Kidney (tissue), 14 donors: Measurements from ENCODE around the gene MORN3. TPM values are rescaled to one million over a fixed set of nuclear protein-coding genes. Genes with fewer than 3 reads are reported as not detected.
"Not testable (repeated sequence)": the region's sequence is repeated elsewhere in the genome, so short reads cannot be mapped to it uniquely, and the experiment has no call there.

Experiments
- DNase-seq, 5 donors: peaks; one replicate each; pipeline ENCODE4 v3.0.0-alpha.2; 2013 to 2020
- FAIRE-seq: peaks from 2 replicates; lab custom pipeline; 2012; peaks lifted over from hg19 to GRCh38; lab: Jason Lieb, UNC
- H3K27ac ChIP-seq, 2 donors: one replicate each; pipeline ENCODE4 v1.7.0; 2013; ENCODE audit warnings: low read depth in 2 of 2, low read length in 2 of 2, inconsistent platforms in 1 of 2
- H3K27me3 ChIP-seq: one replicate; pipeline ENCODE4 v1.7.1; 2013; ENCODE audit warnings: low read length, inconsistent platforms; ENCODE audit not compliant: control insufficient read depth, insufficient read depth
- H3K36me3 ChIP-seq, 3 donors: one replicate each; pipeline versions ENCODE4 v1.7.0 to v1.7.1; 2013; ENCODE audit warnings: low read length in 3 of 3, control low read depth in 1 of 3, inconsistent platforms in 1 of 3; ENCODE audit not compliant: insufficient read depth in 3 of 3, control insufficient read depth in 2 of 3
- H3K4me1 ChIP-seq, 3 donors: one replicate each; pipeline versions ENCODE4 v1.7.0 to v1.7.1; 2013; ENCODE audit warnings: low read length in 3 of 3, inconsistent platforms in 1 of 3, low read depth in 1 of 3; ENCODE audit not compliant: control insufficient read depth in 2 of 3, insufficient read depth in 2 of 3
- H3K4me3 ChIP-seq, 3 donors: one replicate each; pipeline versions ENCODE4 v1.7.0 to v1.8.1; 2013; ENCODE audit warnings: low read length in 3 of 3, control low read depth in 1 of 3, inconsistent platforms in 1 of 3
- H3K9ac ChIP-seq, 3 donors: one replicate each; pipeline versions ENCODE4 v1.7.0 to v1.7.1; 2013; ENCODE audit warnings: low read length in 3 of 3, control low read depth in 1 of 3, inconsistent platforms in 1 of 3
- H3K9me3 ChIP-seq, 3 donors: one replicate each; pipeline versions ENCODE4 v1.7.0 to v1.7.1; 2013; ENCODE audit warnings: low read length in 3 of 3, control low read depth in 1 of 3, inconsistent platforms in 1 of 3; ENCODE audit not compliant: control insufficient read depth in 2 of 3, insufficient read depth in 1 of 3
- intact Hi-C: fragments of 100-400 bp; cut with DNase I; formaldehyde crosslinking; loops from one replicate; pipeline ENCODE4 v1.11.1; 2022
- polyA plus RNA-seq: library from polyadenylated mRNA; stranded (reverse); fragments of 350-450 nt; fragmentation: Illumina TruSeq; extraction: RNeasy Lipid Tissue Mini Kit (QIAGEN cat#74804); gene quantifications from one replicate; pipeline ENCODE4 v1.2.3, GENCODE V29; 2014; ENCODE audit warnings: low read depth, low replicate concordance; ENCODE audit not compliant: insufficient read depth
- total RNA-seq: library from RNA; stranded (reverse); fragmentation: NEBNext Ultra II Directional; extraction: Animal tissue kit (Norgen Biotek cat#: 25700); gene quantifications from one replicate; pipeline ENCODE4 v1.2.1, GENCODE V29; 2021
- TF ChIP-seq, protein P1 (sequence below): IDR thresholded peaks from 3 replicates; pipeline ENCODE4 v1.5.1; 2012; ENCODE audit warnings: mild to moderate bottlenecking, moderate library complexity, borderline replicate concordance; ENCODE audit not compliant: insufficient read depth; ENCODE audit errors: extremely low read depth
- donor health status: control.
- donor health status: control.
- donor health status: control.
- donor health status: control.
- donor health status: control.
- donor health status: DM: yes; HTN: yes; CAD: no.
- donor health status: Normal renal cell carcinoma (clear cell type).

Gene MORN3
- total and polyA plus RNA-seq, 2 donors from 2014 or later = 1.5 to 1.9 TPM

DNA sequence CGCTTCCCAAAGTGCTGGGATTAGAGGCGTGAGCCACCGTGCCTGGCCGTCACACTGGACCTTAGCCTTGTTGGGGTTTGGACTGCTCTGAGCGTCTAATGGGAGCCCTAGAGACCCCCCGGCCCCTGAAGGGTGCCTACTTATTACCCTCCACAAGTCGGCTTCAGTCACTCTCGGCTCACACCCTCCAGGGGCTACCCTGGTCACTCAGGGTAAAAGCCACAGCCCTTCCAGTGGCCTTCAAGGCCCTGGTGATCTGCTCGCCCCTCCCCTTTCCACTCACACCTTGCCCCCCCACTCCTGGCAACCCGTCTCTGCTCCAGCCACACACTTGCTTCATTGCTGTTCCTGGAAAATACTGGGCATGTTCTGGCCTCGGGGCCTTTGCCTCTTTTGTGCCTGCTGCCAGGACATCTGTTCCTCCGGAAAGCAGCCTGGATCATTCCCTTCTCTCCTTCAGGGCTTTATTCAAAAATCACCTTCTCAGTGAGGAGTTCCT is 3.6 kb upstream of the MORN3 start:
- peak overlapping the region in 1 of 2 donors; percentile 77 for H3K27ac ChIP-seq
- intact Hi-C loops = loop anchor here (10.0 kb wide), 1 partner anchor 118 kb away; no protein-coding TSS in a partner anchor
- TF ChIP-seq, protein P1, sequence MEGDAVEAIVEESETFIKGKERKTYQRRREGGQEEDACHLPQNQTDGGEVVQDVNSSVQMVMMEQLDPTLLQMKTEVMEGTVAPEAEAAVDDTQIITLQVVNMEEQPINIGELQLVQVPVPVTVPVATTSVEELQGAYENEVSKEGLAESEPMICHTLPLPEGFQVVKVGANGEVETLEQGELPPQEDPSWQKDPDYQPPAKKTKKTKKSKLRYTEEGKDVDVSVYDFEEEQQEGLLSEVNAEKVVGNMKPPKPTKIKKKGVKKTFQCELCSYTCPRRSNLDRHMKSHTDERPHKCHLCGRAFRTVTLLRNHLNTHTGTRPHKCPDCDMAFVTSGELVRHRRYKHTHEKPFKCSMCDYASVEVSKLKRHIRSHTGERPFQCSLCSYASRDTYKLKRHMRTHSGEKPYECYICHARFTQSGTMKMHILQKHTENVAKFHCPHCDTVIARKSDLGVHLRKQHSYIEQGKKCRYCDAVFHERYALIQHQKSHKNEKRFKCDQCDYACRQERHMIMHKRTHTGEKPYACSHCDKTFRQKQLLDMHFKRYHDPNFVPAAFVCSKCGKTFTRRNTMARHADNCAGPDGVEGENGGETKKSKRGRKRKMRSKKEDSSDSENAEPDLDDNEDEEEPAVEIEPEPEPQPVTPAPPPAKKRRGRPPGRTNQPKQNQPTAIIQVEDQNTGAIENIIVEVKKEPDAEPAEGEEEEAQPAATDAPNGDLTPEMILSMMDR = no peak

DNA sequence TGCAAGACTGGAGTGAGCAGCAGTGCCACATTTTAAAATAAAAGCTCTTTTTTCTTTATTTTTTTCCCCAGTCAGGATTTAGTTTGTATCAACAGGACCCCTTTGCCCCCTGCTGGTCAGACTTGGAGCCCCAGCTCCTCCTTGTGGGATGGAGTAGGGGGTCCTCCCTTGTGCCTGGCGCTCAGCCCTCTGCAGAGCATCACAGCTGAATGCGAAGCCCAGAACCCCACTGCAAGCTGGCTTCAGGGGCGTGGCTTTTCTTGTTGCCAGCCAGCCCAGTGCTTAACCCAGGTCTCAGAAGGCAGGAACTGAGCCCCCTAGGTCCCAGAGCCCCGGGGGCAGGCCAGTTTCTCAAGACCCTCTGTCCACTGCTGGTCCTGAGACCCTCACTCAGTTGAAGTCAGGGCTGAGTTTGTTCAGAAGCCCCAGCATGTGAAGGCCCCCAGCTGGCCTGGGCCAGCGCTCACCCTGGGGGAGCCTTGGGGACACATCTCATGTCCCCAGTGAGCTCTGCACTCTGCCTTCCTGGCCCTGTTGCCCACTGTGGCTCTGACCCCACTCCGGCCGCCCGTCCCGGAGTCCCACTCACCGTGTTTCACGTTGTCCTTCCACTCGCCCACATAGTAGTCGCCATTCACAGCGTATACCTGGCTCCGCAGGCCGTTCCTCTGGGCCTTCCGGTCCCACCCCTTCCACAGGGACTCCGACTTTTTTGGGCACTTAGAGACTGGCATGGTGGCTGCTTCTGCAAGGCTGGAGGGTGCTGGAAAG is 519 bp downstream of the MORN3 start:
- TF ChIP-seq, protein P1 = peak; percentile 43
- no peaks in the 10 kb centered on the region for H3K36me3 ChIP-seq
- no peak overlapping the region for H3K27ac ChIP-seq
- no peak overlapping the region for H3K9ac ChIP-seq
- intact Hi-C loops = no loop called here
- FAIRE-seq = no peak
- peaks cover 0 to 5% (median 0%) of the 10 kb centered on the region in 3 donors for H3K4me1 ChIP-seq
- no peak overlapping the region for H3K4me3 ChIP-seq
- no peaks in the 10 kb centered on the region for H3K27me3 ChIP-seq
- DNase-seq = peak in 4 of 5 donors; percentile 63 to 82 (median 77)
- H3K9me3 ChIP-seq = no peaks in the 10 kb centered on the region

More for the DNA sequence above, 3.6 kb upstream of the MORN3 start:
- H3K9me3 ChIP-seq = no peaks in the 10 kb centered on the region
- no peaks in the 10 kb centered on the region for H3K36me3 ChIP-seq
- H3K4me1 ChIP-seq = peaks cover 0 to 5% (median 0%) of the 10 kb centered on the region in 3 donors
- peak; percentile 26 to 78 (median 35) for DNase-seq
- no peaks in the 10 kb centered on the region for H3K27me3 ChIP-seq
- peak overlapping the region in 1 of 3 donors; percentile 61 for H3K9ac ChIP-seq
- H3K4me3 ChIP-seq = peak overlapping the region in 2 of 3 donors; percentile 56 to 65
- no peak for FAIRE-seq

DNA sequence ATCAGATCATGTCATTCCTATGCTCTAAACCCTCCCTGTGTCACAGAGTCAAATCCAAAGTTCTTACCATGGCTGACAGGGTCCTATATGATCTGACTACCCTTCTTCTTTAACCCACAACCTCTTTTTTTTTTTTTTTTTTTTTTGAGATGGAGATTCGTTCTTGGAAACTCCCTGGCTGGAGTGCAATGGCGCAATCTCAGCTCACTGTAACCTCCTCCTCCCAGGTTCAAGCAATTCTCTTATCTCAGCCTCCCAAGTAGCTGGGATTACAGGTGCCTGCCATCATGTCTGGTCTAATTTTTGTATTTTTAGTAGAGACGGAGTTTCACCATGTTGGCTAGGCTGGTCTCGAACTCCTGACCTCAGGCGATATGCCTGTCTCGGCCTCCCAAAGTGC is 2.6 kb downstream of the MORN3 start:
- not testable (repeated sequence) for H3K4me1 ChIP-seq

DNA sequence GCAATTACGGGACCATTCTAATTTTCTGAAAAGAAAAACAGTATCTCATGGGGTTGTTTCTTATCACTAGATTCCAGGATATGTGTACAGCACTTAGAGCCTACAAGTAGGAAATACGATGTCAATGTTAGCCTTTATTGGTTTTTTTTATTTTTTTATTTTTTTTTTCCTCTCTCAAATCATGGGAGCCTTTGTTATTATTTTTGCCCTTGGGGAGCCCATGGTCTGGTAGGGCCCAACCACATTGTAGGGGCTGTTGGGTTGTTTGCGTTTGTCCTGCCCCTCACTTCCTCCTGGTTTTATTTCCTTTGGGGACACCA is 5.9 kb downstream of the MORN3 start:
- FAIRE-seq (no peak), DNase-seq (no peak)
- no peak overlapping the region for H3K9ac ChIP-seq
- no peak overlapping the region for H3K27ac ChIP-seq
- no peaks in the 10 kb centered on the region for H3K4me1 ChIP-seq
- no peaks in the 10 kb centered on the region for H3K27me3 ChIP-seq
- TF ChIP-seq, protein P1 = no peak
- no peaks in the 10 kb centered on the region for H3K36me3 ChIP-seq
- no peak overlapping the region for H3K4me3 ChIP-seq
- no peaks in the 10 kb centered on the region for H3K9me3 ChIP-seq
- intact Hi-C loops = no loop called here

More for the DNA sequence above, 2.6 kb downstream of the MORN3 start:
- FAIRE-seq, H3K27ac ChIP-seq, H3K27me3 ChIP-seq, DNase-seq, H3K4me3 ChIP-seq, H3K9ac ChIP-seq, H3K9me3 ChIP-seq, H3K36me3 ChIP-seq, intact Hi-C loops: not testable (repeated sequence)

DNA sequence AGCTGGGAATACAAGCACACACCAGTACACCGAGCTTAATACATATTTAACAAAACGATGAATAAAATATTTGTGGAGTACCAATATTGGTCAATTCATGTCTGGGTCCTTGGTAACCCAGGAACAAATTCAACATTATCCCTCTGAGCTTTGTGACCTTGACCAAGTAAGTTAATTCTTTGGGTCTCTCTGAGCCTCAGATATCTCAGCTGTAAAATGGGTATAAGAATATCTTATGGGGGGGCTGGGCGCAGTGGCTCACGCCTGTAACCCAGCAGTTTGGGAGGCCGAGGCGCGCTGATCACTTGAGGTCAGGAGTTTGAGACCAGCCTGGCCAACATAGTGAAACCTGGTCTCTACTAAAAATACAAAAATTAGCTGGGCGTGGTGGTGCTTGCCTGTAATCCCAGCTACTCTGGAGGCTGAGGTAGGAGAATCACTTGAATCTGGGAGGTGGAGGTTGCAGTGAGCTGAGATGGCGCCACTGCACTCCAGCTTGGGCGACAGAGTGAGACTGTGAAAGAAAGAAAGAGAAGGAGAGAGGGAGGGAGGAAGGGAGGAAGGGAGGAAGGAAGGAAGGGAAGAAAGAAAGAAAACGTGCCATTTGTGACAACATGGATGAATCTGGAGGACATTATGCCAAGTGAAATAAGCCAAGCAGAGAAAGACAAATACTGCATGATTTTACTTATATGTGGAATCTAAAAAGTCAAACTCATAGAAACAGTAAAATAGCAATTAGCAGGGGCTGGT is 7.9 kb downstream of the MORN3 start:
- DNase-seq, H3K9me3 ChIP-seq, FAIRE-seq, H3K36me3 ChIP-seq, H3K27me3 ChIP-seq, H3K27ac ChIP-seq, H3K9ac ChIP-seq, H3K4me1 ChIP-seq, H3K4me3 ChIP-seq, intact Hi-C loops: not testable (repeated sequence)
